ENCODE measurements around the gene STAP1. TPM values are rescaled to one million over a fixed set of nuclear protein-coding genes. Genes with fewer than 3 reads are reported as not detected.

STAP1 gene
- polyA plus RNA-seq, 1 donor from 2014 or later: not detected

- no peak overlapping the region for H3K4me2 ChIP-seq (ENCODE audit: low read length)
- H3K79me2 ChIP-seq (replicated peaks; ENCODE audit: insufficient read depth, low read length): peaks cover 10% of the 10 kb centered on the region
- no peak overlapping the region for H3K4me3 ChIP-seq (ENCODE audit: low read length)
- no peak overlapping the region for H3K27ac ChIP-seq (ENCODE audit: low read length)
- H3K9me3 ChIP-seq (ENCODE audit: low read length): no peaks in the 10 kb centered on the region
- H3F3A ChIP-seq (ENCODE audit: insufficient read depth, low read length, poor library complexity, severe bottlenecking): no peaks in the 10 kb centered on the region
- TF ChIP-seq RAD21 (conservative IDR thresholded peaks at IDR 0.05) (peak; percentile 60), TAF1 (IDR thresholded peaks at IDR 0.05; ENCODE audit: low read depth) (no peak), REST (IDR thresholded peaks at IDR 0.05; ENCODE audit: borderline replicate concordance) (no peak), SMC3 (conservative IDR thresholded peaks at IDR 0.05; ENCODE audit: poor library complexity) (peak; percentile 53)
- TF ChIP-seq, protein P1, sequence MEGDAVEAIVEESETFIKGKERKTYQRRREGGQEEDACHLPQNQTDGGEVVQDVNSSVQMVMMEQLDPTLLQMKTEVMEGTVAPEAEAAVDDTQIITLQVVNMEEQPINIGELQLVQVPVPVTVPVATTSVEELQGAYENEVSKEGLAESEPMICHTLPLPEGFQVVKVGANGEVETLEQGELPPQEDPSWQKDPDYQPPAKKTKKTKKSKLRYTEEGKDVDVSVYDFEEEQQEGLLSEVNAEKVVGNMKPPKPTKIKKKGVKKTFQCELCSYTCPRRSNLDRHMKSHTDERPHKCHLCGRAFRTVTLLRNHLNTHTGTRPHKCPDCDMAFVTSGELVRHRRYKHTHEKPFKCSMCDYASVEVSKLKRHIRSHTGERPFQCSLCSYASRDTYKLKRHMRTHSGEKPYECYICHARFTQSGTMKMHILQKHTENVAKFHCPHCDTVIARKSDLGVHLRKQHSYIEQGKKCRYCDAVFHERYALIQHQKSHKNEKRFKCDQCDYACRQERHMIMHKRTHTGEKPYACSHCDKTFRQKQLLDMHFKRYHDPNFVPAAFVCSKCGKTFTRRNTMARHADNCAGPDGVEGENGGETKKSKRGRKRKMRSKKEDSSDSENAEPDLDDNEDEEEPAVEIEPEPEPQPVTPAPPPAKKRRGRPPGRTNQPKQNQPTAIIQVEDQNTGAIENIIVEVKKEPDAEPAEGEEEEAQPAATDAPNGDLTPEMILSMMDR (IDR thresholded peaks at IDR 0.05; ENCODE audit: poor library complexity, severe bottlenecking): peak; percentile 61
- no peaks in the 10 kb centered on the region for H4K20me1 ChIP-seq (ENCODE audit: insufficient read depth)
- no peak overlapping the region for H3K9ac ChIP-seq (ENCODE audit: low read length)
- H3K27me3 ChIP-seq (ENCODE audit: insufficient read depth, low read depth, low read length): no peaks in the 10 kb centered on the region
- H3K36me3 ChIP-seq (ENCODE audit: insufficient read depth, low read length): no peaks in the 10 kb centered on the region
- H2AFZ ChIP-seq (ENCODE audit: low read depth, low read length): no peak overlapping the region
- H3K9me2 ChIP-seq (ENCODE audit: insufficient read depth, low read length): no peaks in the 10 kb centered on the region
These were observed 9.4 kb upstream of the STAP1 start for GRCh38 chr4:67549123-67549522.

DNA sequence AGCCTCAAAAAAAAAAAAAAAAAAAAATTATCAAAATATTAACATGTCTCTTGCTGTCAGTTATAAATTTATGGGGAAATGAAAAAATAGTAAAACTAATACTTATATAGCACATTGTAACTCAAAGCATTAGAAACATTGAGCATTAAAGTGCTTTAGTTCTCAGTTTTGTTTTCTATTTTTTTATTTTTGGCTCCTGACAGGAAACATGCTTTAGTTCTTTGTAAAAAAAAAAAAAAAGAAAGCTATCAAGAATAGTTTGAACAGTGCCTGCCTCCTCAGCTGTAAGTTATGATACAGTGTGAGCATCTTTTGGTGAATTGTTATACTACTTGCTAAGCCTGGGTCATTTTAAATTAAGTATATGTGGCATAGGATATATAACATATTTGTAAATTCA lies 8.1 kb upstream of the STAP1 start:
- Histone ChIP-seq H4K20me1 (ENCODE audit: insufficient read depth) (no peaks in the 10 kb centered on the region), H3K9me3 (ENCODE audit: low read length) (no peaks in the 10 kb centered on the region), H2AFZ (ENCODE audit: low read depth, low read length) (no peak overlapping the region), H3K9ac (ENCODE audit: low read length) (no peak overlapping the region), H3K4me3 (ENCODE audit: low read length) (no peak overlapping the region), H3K36me3 (ENCODE audit: insufficient read depth, low read length) (no peaks in the 10 kb centered on the region), H3K27ac (ENCODE audit: low read length) (no peak overlapping the region), H3F3A (ENCODE audit: insufficient read depth, low read length, poor library complexity, severe bottlenecking) (no peaks in the 10 kb centered on the region), H3K4me2 (ENCODE audit: low read length) (no peak overlapping the region), H3K79me2 (replicated peaks; ENCODE audit: insufficient read depth, low read length) (no peaks in the 10 kb centered on the region), H3K27me3 (ENCODE audit: insufficient read depth, low read depth, low read length) (no peaks in the 10 kb centered on the region), H3K9me2 (ENCODE audit: insufficient read depth, low read length) (no peaks in the 10 kb centered on the region)
- TF ChIP-seq SMC3 (conservative IDR thresholded peaks at IDR 0.05; ENCODE audit: poor library complexity) (no peak), RAD21 (conservative IDR thresholded peaks at IDR 0.05) (no peak), EZH2 (IDR thresholded peaks at IDR 0.05; ENCODE audit: borderline replicate concordance, insufficient read depth, low read length, poor library complexity, severe bottlenecking) (no peak), TAF1 (IDR thresholded peaks at IDR 0.05; ENCODE audit: low read depth) (no peak), MXI1 (conservative IDR thresholded peaks at IDR 0.05; ENCODE audit: poor library complexity, severe bottlenecking) (no peak), POLR2AphosphoS5 (IDR thresholded peaks at IDR 0.05) (no peak), EP300 (conservative IDR thresholded peaks at IDR 0.05; ENCODE audit: poor library complexity, severe bottlenecking) (no peak), REST (IDR thresholded peaks at IDR 0.05; ENCODE audit: borderline replicate concordance) (no peak)
- TF ChIP-seq, protein P1 (IDR thresholded peaks at IDR 0.05; ENCODE audit: poor library complexity, severe bottlenecking): no peak

Measured in neural cell (in vitro differentiated cells).